HFF-Myc (cell line): ENCODE data around the gene TJP3.

ENCODE experiments used
- DNase-seq: peaks from one replicate; pipeline ENCODE4 v3.0.0-alpha.2; 2011; ENCODE audit warnings: low read depth; ENCODE audit errors: extremely low read depth
- H3K4me3 ChIP-seq: replicated peaks from 2 replicates; pipeline ENCODE4 v1.5.1; 2011; ENCODE audit warnings: low read depth, mild to moderate bottlenecking, control low read depth, low read length
- TF ChIP-seq, protein P1 (sequence below): IDR thresholded peaks from 2 replicates; pipeline ENCODE4 v1.5.1; 2012; ENCODE audit warnings: mild to moderate bottlenecking, low read depth, low read length, control low read depth; ENCODE audit errors: missing control alignments

The TJP3 gene

DNA sequence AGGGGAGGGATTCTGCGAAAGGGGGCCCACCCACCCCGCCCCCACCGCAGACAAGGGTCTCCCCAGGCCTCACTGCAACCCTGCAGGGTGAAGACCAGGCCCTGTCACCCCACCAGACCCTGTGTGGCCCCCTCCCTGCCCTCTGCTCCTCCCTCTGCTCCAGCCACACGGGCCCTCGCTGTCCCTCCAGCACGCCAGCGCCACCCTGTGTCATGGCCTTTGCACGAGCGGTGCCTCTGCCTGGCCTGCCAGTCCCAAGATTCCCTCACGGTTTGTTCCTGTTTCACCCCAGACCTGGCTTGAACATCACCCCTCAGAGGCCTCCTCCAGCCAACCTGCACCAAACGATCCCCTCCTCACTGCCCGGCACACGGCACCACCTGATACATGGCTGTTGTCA, 35.2 kb upstream of the TJP3 start:
- no peak overlapping the region for H3K4me3 ChIP-seq
- no peak for DNase-seq
- TF ChIP-seq, protein P1, sequence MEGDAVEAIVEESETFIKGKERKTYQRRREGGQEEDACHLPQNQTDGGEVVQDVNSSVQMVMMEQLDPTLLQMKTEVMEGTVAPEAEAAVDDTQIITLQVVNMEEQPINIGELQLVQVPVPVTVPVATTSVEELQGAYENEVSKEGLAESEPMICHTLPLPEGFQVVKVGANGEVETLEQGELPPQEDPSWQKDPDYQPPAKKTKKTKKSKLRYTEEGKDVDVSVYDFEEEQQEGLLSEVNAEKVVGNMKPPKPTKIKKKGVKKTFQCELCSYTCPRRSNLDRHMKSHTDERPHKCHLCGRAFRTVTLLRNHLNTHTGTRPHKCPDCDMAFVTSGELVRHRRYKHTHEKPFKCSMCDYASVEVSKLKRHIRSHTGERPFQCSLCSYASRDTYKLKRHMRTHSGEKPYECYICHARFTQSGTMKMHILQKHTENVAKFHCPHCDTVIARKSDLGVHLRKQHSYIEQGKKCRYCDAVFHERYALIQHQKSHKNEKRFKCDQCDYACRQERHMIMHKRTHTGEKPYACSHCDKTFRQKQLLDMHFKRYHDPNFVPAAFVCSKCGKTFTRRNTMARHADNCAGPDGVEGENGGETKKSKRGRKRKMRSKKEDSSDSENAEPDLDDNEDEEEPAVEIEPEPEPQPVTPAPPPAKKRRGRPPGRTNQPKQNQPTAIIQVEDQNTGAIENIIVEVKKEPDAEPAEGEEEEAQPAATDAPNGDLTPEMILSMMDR, result no peak

- no peak for DNase-seq
- no peak overlapping the region for H3K4me3 ChIP-seq
These were observed 34.4 kb upstream of the TJP3 start for GRCh38 chr19:3673506-3674439.

GRCh38 chr19:3674784-3675543, 33.2 kb upstream of the TJP3 start:
- no peak overlapping the region for H3K4me3 ChIP-seq
- DNase-seq, result no peak
- TF ChIP-seq, protein P1, result no peak

More at GRCh38 chr19:3673506-3674439, 34.4 kb upstream of the TJP3 start:
- TF ChIP-seq, protein P1, result no peak

DNA sequence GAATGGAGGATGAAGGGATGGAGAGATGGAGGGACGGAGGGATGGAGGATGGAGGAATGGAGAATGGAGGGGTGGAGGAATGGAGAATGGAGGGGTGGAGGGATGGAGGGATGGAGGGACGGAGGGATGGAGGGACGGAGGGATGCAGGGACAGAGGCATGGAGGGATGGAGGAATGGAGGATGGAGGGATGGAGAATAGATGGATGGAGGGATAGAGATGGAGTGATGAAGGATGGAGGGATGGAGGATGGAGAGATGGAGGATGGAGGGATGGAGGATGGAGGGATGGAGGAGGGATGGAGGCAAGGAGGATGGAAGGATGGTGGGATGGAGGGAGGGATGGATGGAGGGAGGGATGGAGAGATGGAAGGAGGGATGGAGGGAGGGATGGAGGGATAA, 30.0 kb upstream of the TJP3 start:
- DNase-seq, result no peak
- TF ChIP-seq, protein P1, result no peak

GRCh38 chr19:3679138-3679537, 29.0 kb upstream of the TJP3 start:
- TF ChIP-seq, protein P1, result no peak
- no peak for DNase-seq
- no peak overlapping the region for H3K4me3 ChIP-seq

More for the DNA sequence above, 30.0 kb upstream of the TJP3 start:
- H3K4me3 ChIP-seq, result no peak overlapping the region

DNA sequence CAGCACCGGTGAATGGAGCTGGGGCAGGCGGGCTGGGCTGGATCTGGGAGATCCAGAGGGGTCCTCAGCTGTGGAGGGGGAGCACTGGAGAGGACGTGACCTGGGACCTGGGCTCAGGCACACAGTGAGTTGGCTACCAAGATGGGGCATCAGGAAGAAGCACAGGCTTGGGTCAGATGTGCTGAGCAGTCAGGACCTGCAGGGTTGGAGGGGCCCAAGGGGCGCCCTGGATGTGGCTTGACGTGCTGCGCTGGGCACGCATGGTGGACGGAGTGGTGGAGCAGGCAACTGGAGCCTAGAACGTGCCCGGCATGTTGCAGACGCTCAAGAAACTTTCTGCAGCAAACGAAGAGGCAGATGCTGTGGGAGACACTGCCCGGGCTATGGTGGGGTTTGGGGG, 28.6 kb upstream of the TJP3 start:
- no peak for DNase-seq
- TF ChIP-seq, protein P1, result no peak

More for the DNA sequence above, 28.6 kb upstream of the TJP3 start:
- no peak overlapping the region for H3K4me3 ChIP-seq
